ENCODE results near the gene PSMA7.

DNA sequence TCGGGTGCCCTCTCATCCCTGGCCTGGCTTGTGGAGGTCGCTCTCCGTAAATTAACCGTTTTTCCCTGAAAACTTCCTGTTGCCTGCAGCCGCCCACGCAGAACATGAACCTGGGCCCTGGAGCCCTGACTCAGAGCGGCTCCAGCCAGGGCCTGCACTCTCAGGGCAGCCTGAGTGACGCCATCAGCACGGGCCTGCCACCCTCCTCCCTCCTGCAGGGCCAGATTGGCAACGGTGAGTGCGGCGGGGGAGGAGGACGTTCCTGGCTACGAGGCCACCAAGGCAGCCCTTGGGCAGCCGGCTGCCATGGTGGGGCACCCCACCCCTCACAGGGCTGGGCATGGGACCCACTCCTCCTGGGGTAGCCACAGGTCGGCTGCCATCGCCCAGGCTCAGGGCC, 18.2 kb upstream of the PSMA7 start:
- TF ChIP-seq, protein P1, sequence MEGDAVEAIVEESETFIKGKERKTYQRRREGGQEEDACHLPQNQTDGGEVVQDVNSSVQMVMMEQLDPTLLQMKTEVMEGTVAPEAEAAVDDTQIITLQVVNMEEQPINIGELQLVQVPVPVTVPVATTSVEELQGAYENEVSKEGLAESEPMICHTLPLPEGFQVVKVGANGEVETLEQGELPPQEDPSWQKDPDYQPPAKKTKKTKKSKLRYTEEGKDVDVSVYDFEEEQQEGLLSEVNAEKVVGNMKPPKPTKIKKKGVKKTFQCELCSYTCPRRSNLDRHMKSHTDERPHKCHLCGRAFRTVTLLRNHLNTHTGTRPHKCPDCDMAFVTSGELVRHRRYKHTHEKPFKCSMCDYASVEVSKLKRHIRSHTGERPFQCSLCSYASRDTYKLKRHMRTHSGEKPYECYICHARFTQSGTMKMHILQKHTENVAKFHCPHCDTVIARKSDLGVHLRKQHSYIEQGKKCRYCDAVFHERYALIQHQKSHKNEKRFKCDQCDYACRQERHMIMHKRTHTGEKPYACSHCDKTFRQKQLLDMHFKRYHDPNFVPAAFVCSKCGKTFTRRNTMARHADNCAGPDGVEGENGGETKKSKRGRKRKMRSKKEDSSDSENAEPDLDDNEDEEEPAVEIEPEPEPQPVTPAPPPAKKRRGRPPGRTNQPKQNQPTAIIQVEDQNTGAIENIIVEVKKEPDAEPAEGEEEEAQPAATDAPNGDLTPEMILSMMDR (IDR thresholded peaks at IDR 0.05; ENCODE audit: low read depth, low read length, missing input control), result no peak
- TF ChIP-seq NR2F2 (IDR thresholded peaks at IDR 0.05) (no peak), GABPA (IDR thresholded peaks at IDR 0.05 in 1 of 2, conservative IDR thresholded peaks at IDR 0.05 in 1 of 2) (no peak), RAD21 (IDR thresholded peaks at IDR 0.05) (no peak), FOXA1 (IDR thresholded peaks at IDR 0.05) (no peak), SP1 (IDR thresholded peaks at IDR 0.05) (no peak), YY1 (IDR thresholded peaks at IDR 0.05) (no peak), TAF1 (conservative IDR thresholded peaks at IDR 0.05) (no peak)

Data from liver (tissue), 3 donors.